AG04449 (cell line): Measurements from ENCODE around the gene MKRN3.

ENCODE experiments used
- CTCF ChIA-PET: fragments of 350-600 bp; formaldehyde crosslinking; extraction: SDS; loops from one replicate; lab custom pipeline; 2021; ENCODE audit warnings: antibody characterized with exemption; lab: Yijun Ruan, JAX
- POLR2A ChIA-PET: fragments of 400-600, 350-600 bp; formaldehyde crosslinking; extraction: SDS; loops from one replicate; lab custom pipeline; 2020; ENCODE audit warnings: antibody characterized with exemption, inconsistent platforms; lab: Yijun Ruan, JAX
- DNase-seq: peaks from one replicate; pipeline ENCODE4 v3.0.0-alpha.2; 2010; ENCODE audit warnings: low read depth, low spot score
- H3K4me3 ChIP-seq: 2 replicates; pipeline ENCODE4 v1.5.1; 2011; ENCODE audit warnings: low read depth, mild to moderate bottlenecking, control low read depth, low read length
- TF ChIP-seq, protein P1 (sequence below): IDR thresholded peaks from one replicate; pipeline ENCODE4 v1.5.1; 2011; ENCODE audit warnings: mild to moderate bottlenecking, moderate library complexity, low read length, control low read depth, inconsistent platforms; ENCODE audit not compliant: insufficient read depth; ENCODE audit errors: missing control alignments

The MKRN3 gene

DNA sequence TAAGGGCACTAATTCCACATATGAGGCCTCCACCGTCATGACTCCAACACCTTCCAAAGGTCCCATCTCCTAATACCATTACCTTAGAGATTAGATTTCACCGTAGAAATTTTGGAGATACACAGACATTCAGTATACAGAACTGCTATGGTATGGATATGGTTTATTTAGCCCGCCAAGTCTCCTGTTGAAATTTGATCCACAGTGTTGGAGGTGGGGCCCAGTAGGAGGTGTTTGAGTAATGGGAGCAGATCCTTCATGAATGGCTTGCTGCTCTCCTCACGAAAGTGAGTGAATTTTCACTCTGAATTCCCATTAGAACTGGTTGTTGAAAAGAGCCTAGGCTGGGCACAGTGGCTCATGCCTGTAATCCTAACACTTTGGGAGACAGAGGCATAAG is 7.4 kb downstream of the MKRN3 start:
- ChIA-PET CTCF (no interaction called here), POLR2A (no interaction called here)
- TF ChIP-seq, protein P1, sequence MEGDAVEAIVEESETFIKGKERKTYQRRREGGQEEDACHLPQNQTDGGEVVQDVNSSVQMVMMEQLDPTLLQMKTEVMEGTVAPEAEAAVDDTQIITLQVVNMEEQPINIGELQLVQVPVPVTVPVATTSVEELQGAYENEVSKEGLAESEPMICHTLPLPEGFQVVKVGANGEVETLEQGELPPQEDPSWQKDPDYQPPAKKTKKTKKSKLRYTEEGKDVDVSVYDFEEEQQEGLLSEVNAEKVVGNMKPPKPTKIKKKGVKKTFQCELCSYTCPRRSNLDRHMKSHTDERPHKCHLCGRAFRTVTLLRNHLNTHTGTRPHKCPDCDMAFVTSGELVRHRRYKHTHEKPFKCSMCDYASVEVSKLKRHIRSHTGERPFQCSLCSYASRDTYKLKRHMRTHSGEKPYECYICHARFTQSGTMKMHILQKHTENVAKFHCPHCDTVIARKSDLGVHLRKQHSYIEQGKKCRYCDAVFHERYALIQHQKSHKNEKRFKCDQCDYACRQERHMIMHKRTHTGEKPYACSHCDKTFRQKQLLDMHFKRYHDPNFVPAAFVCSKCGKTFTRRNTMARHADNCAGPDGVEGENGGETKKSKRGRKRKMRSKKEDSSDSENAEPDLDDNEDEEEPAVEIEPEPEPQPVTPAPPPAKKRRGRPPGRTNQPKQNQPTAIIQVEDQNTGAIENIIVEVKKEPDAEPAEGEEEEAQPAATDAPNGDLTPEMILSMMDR = no peak
- no peak for DNase-seq
- H3K4me3 ChIP-seq = no peak overlapping the region

DNA sequence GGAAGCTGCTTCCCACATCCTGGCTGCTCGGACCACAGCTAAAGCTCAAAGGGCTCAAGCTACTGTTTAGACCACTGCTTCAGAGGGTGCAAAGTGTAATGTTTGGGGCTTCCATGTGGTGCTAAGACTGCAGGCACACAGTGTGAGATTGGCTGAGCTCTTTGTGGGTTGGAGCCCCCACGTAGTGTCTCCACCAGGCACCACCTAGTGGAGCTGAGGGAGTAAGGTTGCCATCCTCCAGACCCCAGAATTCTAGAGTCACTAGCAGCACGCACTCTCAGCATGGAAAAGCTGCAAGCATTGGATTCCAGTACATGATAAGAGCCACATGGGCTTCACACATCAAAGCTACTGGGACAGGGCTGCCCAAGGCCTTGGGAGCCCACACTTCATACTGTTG is 9.3 kb downstream of the MKRN3 start:
- TF ChIP-seq, protein P1 = no peak
- no peak for DNase-seq
- CTCF ChIA-PET = no interaction called here
- H3K4me3 ChIP-seq = no peak overlapping the region
- POLR2A ChIA-PET = no interaction called here

DNA sequence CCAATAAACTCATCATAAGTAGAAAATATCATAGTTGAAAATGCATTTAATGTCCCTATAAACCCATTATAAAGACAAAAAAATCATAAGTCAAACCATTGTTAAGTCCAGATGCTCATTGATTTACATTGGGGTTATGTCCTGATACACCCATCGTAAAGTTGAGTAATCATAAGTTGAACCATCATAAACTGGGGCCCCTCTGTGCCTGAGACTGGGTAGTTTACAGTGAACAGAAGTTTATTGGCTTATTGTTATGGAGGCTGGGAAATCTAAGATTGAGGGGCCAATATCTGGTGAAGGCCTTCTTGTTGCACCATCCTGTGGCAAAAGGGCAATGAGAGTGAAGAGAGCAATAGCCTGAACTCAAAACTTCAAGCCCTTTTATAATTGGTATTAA is 10.6 kb downstream of the MKRN3 start:
- DNase-seq = no peak
- POLR2A ChIA-PET = no interaction called here

DNA sequence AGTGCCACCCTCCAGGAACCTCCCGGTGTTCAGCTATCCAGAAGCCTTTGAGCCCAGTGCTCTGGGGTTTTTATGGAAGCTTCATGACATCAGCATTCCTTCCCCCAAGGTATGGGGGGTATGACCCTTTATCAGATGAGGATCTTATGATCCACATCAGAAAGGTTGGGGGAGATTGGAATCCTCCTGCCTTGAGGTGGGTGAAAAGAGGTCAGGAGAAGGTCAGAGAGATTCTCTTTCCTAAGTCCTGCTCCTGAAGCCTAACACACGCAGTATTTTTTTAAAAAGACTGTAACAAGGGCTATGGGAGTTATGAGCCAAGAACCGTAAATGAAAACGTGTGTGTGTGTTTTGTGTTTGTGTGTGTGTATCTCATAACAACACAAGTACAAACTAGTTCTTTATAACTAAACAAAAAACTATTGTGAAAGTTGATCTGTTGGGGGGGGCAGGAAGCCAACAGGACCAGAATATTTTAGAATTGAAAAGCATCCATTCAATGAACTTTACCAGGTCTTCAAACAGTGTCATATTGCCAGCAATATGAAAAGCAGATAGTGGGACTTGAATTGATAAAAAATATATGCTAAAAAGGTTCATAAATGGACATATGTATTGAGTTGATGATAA is 13.2 kb downstream of the MKRN3 start:
- CTCF ChIA-PET = no interaction called here
- no peak for DNase-seq
- TF ChIP-seq, protein P1 = no peak
- H3K4me3 ChIP-seq = no peak overlapping the region
- POLR2A ChIA-PET = no interaction called here

More for the DNA sequence above, 10.6 kb downstream of the MKRN3 start:
- no peak overlapping the region for H3K4me3 ChIP-seq
- CTCF ChIA-PET = no interaction called here
- TF ChIP-seq, protein P1 = no peak

DNA sequence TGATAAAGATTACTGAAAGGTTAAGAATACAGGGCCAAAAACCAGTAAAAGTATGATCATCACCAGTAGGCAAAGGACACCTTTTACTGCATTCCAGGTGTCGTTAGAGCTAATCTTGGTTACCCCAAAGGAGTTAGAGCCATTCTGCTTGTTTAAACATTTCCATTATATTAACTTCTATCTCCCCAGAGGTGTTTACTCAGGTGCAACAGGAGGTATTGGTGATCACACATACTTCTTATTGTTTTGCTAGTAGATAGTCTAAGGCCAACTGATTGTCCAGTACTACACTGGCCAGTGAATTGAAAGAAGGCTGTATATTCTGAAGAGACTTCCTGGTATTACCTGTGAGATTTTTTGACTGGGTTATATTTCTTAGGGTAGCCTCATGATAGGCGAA is 22.8 kb downstream of the MKRN3 start:
- no peak overlapping the region for H3K4me3 ChIP-seq
- no peak for DNase-seq
- ChIA-PET POLR2A (no interaction called here), CTCF (no interaction called here)
- TF ChIP-seq, protein P1 = no peak

DNA sequence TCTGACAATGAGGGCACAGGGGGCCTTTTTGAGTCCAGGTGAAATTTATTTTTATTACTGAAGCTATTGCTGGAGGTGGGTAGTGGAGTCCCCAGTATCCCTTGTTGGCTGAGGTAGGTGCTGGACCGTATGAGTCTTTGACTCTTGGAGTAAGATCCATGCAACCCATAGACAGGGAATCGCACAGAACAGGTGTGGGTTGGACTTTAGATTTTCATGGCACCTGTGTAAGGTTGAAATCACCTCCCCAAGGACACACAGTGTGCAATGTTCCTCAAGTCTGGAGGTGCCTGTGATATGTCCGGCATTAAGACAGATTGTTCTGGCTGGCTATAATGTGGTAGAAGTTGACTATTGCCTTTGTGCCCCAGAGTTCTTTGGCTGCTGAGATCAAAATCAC is 23.5 kb downstream of the MKRN3 start:
- ChIA-PET POLR2A (no interaction called here), CTCF (no interaction called here)
- no peak for DNase-seq
- no peak overlapping the region for H3K4me3 ChIP-seq
- TF ChIP-seq, protein P1 = no peak
